NT2/D1 (cell line): Measurements from ENCODE around the gene CLUH.
"Not testable (repeated sequence)": the region's sequence is repeated elsewhere in the genome, so short reads cannot be mapped to it uniquely, and the experiment has no call there.

ENCODE experiments used
- DNase-seq: peaks from one replicate; pipeline ENCODE4 v3.0.0-alpha.2; 2011; ENCODE audit warnings: low read depth, low spot score
- H3K27me3 ChIP-seq: 2 replicates; pipeline ENCODE4 v1.6.0; 2011; ENCODE audit warnings: mild to moderate bottlenecking; ENCODE audit not compliant: insufficient read length, insufficient read depth
- H3K36me3 ChIP-seq: 2 replicates; pipeline ENCODE4 v1.6.1; 2011; ENCODE audit warnings: mild to moderate bottlenecking, low read length, mixed read lengths; ENCODE audit not compliant: insufficient read depth, insufficient read length
- H3K4me1 ChIP-seq: 2 replicates; pipeline ENCODE4 v1.5.1; 2011; ENCODE audit not compliant: insufficient read depth, insufficient read length
- H3K4me3 ChIP-seq: 2 replicates; pipeline ENCODE4 v1.5.1; 2011; ENCODE audit warnings: low read depth; ENCODE audit not compliant: insufficient read length
- H3K9ac ChIP-seq: 2 replicates; pipeline ENCODE4 v1.6.0; 2011; ENCODE audit warnings: low read depth; ENCODE audit not compliant: insufficient read length
- H3K9me3 ChIP-seq: 2 replicates; pipeline ENCODE4 v1.5.1; 2011; ENCODE audit warnings: mild to moderate bottlenecking, low read length; ENCODE audit not compliant: insufficient read depth
- SUZ12 ChIP-seq: IDR thresholded peaks from 2 replicates; pipeline ENCODE4 v1.6.1; 2011; ENCODE audit not compliant: insufficient read length, insufficient read depth; ENCODE audit errors: extremely low read depth
- YY1 ChIP-seq: IDR thresholded peaks from 2 replicates; pipeline ENCODE4 v1.6.1; 2011; ENCODE audit not compliant: insufficient read length, insufficient read depth
- ZNF274 ChIP-seq: IDR thresholded peaks from 2 replicates; pipeline ENCODE4 v1.6.1; 2011; ENCODE audit warnings: mild to moderate bottlenecking, low read depth, low read length

Gene CLUH

GRCh38 chr17:2704031-2704889 is 7.3 kb downstream of the CLUH start:
- Histone ChIP-seq H3K4me3 (no peak overlapping the region), H3K9me3 (no peaks in the 10 kb centered on the region), H3K9ac (no peak overlapping the region), H3K27me3 (no peaks in the 10 kb centered on the region), H3K4me1 (peaks cover 18% of the 10 kb centered on the region), H3K36me3 (peaks cover 59% of the 10 kb centered on the region)
- TF ChIP-seq SUZ12 (no peak), ZNF274 (no peak), YY1 (no peak)
- no peak for DNase-seq

GRCh38 chr17:2703606-2704005 is 8.0 kb downstream of the CLUH start:
- peaks cover 62% of the 10 kb centered on the region for H3K36me3 ChIP-seq
- no peaks in the 10 kb centered on the region for H3K9me3 ChIP-seq
- no peak overlapping the region for H3K9ac ChIP-seq
- peaks cover 16% of the 10 kb centered on the region for H3K4me1 ChIP-seq
- H3K4me3 ChIP-seq = no peak overlapping the region
- no peak for TF ChIP-seq ZNF274
- TF ChIP-seq YY1 = no peak
- TF ChIP-seq SUZ12 = no peak
- no peak for DNase-seq
- H3K27me3 ChIP-seq = no peaks in the 10 kb centered on the region

DNA sequence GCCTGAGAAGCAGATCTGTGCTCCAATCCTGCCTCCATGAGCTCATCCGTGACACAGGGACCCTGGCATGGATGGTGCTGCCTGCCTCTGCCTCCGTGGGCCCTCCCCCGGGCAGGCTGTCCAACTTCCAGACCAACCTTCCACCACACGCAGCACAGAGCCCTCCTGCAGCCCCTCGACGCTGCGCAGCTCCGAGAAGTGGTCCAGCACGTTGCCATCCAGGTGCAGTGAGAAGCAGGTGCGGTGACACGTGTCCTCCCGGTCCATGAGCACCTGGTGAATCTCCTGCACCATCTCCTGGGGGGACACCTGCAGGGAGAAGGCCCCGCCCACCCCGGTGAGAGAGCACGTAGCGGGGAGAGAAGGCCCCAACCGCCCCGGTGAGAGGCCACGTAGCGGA is 8.4 kb downstream of the CLUH start:
- H3K4me3 ChIP-seq = no peak overlapping the region
- no peaks in the 10 kb centered on the region for H3K9me3 ChIP-seq
- no peak for DNase-seq
- H3K27me3 ChIP-seq = no peaks in the 10 kb centered on the region
- TF ChIP-seq ZNF274 (no peak), SUZ12 (no peak), YY1 (no peak)
- H3K9ac ChIP-seq = no peak overlapping the region
- peaks cover 64% of the 10 kb centered on the region for H3K36me3 ChIP-seq
- H3K4me1 ChIP-seq = peaks cover 14% of the 10 kb centered on the region

- Histone ChIP-seq H3K9ac (no peak overlapping the region), H3K27me3 (no peaks in the 10 kb centered on the region), H3K9me3 (no peaks in the 10 kb centered on the region), H3K4me1 (peaks cover 7% of the 10 kb centered on the region), H3K36me3 (peaks cover 69% of the 10 kb centered on the region), H3K4me3 (no peak overlapping the region)
- TF ChIP-seq YY1 = no peak
- no peak for TF ChIP-seq ZNF274
- no peak for TF ChIP-seq SUZ12
- no peak for DNase-seq
Measured at GRCh38 chr17:2701996-2702741, 9.4 kb downstream of the CLUH start.

- Histone ChIP-seq H3K27me3 (no peaks in the 10 kb centered on the region), H3K4me3 (no peak overlapping the region), H3K9me3 (no peaks in the 10 kb centered on the region), H3K36me3 (peaks cover 74% of the 10 kb centered on the region), H3K4me1 (peaks cover 5% of the 10 kb centered on the region), H3K9ac (no peak overlapping the region)
- no peak for TF ChIP-seq YY1
- no peak for TF ChIP-seq SUZ12
- no peak for TF ChIP-seq ZNF274
- no peak for DNase-seq
Measured at GRCh38 chr17:2701161-2701995, 10.2 kb downstream of the CLUH start.

DNA sequence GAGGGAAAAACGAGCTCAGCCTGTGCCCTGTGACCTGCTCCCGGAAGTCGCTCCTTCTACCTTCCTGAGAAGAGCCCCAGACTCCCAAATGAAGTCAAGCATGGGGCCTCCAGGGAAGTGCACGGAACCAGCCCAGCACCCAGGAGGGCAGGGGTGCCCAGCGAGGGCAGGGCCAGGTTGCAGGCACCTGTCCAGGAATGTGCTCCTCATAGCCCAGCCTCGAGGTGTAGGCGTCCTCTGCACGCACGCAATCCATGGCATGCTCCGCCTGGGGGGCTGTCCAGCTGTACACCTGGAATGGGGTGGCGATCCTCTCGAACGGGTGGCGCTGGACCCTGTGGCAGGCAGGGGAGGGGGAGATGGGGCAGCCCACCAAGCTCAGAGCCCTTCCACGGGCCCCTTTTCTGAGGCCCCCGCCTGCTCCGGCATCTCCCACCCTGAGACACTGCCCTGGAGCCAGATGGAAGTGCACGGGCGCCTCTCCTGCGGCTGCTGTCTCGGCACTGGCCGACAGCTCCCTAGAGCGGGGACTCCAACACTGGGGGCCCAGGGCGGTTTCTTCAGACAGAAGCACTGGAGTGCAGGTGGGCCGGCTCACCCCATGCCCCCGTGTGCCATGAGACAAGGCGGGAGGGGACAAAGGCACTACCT is 10.9 kb downstream of the CLUH start:
- H3K4me3 ChIP-seq = no peak overlapping the region
- no peaks in the 10 kb centered on the region for H3K27me3 ChIP-seq
- peaks cover 82% of the 10 kb centered on the region for H3K36me3 ChIP-seq
- H3K9ac ChIP-seq = no peak overlapping the region
- H3K4me1 ChIP-seq = peaks cover 5% of the 10 kb centered on the region
- H3K9me3 ChIP-seq = no peaks in the 10 kb centered on the region
- no peak for DNase-seq
- TF ChIP-seq SUZ12 (no peak), YY1 (no peak), ZNF274 (no peak)

DNA sequence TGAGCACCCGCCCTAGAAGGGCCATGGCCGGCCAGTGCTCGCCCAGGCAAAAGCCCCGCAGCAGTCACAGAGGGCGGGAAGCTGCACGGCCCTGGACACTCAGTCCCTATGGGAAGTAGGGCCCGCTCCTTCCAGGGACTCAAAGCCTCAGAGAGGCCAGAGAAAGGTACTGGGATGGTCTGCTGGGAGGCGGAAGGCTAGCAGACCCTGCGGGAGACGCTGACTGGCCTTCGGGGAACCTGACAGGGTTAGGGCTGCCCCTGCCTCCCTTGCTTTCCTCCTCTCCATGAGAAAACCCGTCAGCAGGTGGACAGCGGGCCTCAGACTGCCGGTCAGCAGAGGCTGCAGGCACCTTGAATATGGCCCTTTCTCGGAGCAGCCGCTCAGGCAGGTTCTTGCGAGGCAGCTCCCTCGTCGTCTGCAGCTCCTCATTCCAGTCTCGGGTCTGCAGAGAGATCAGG is 11.5 kb downstream of the CLUH start:
- TF ChIP-seq ZNF274 (no peak), YY1 (no peak), SUZ12 (no peak)
- H3K36me3 ChIP-seq = peaks cover 87% of the 10 kb centered on the region
- DNase-seq = no peak

DNA sequence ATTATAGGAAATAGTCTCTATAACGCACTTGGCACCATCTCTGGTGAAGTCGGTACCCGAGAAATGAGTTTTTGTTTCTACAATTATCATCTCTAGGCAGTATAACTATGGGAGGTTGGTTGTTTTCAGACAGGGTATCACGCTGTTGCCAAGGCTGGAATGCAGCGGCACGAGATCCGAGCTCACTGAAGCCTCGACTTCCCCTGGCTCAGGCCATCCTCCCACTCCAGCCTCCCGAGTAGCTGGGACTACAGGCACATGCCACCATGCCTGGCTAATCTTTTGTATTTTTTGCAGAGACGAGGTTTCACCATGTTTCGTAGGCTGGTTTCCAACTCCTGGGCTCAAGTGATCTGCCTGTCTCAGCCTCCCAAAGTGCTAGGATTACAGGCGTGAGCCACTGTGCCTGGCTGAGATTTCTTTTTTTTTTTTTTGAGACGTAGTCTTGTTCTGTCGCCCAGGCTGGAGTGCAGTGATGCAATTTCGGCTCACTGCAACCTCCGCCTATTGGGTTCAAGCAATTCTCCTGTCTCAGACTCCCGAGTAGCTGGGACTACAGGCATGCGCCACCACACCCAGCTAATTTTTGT is 12.3 kb downstream of the CLUH start:
- H3K4me3 ChIP-seq, H3K9ac ChIP-seq, DNase-seq, H3K4me1 ChIP-seq, H3K9me3 ChIP-seq, H3K27me3 ChIP-seq: not testable (repeated sequence)
- H3K36me3 ChIP-seq = peaks cover 85% of the 10 kb centered on the region

More for the DNA sequence above, 11.5 kb downstream of the CLUH start:
- H3K4me3 ChIP-seq = no peak overlapping the region
- no peaks in the 10 kb centered on the region for H3K9me3 ChIP-seq
- H3K9ac ChIP-seq = no peak overlapping the region
- peaks cover 5% of the 10 kb centered on the region for H3K4me1 ChIP-seq
- H3K27me3 ChIP-seq = no peaks in the 10 kb centered on the region
